Thymus (tissue), 11 donors: ENCODE results near the gene SIK1. TPM values are rescaled to one million over a fixed set of nuclear protein-coding genes. Genes with fewer than 3 reads are reported as not detected.
"Not testable (repeated sequence)": the region's sequence is repeated elsewhere in the genome, so short reads cannot be mapped to it uniquely, and the experiment has no call there.

Source experiments
- DNase-seq, 9 donors: peaks; one replicate each; pipeline ENCODE4 v3.0.0-alpha.2; 2013; ENCODE audit warnings: low spot score in 9 of 9, low read depth in 6 of 9, missing footprints in 1 of 9
- H3K27ac ChIP-seq, 2 donors: one replicate each; pipeline ENCODE4 v1.5.1; 2013; ENCODE audit warnings: control low read depth in 1 of 2, low read depth in 1 of 2, low read length in 1 of 2, mild to moderate bottlenecking in 1 of 2, moderate library complexity in 1 of 2
- H3K27me3 ChIP-seq, 2 donors: one replicate each; pipeline ENCODE4 v1.5.1; 2013; ENCODE audit warnings: low read length in 1 of 2; ENCODE audit not compliant: control insufficient read depth in 2 of 2, insufficient read depth in 1 of 2
- H3K36me3 ChIP-seq, 2 donors: one replicate each; pipeline ENCODE4 v1.5.1; 2013; ENCODE audit warnings: low read length in 1 of 2, mild to moderate bottlenecking in 1 of 2, moderate library complexity in 1 of 2; ENCODE audit not compliant: control insufficient read depth in 2 of 2, insufficient read depth in 2 of 2
- H3K4me1 ChIP-seq, 2 donors: one replicate each; pipeline ENCODE4 v1.5.1; 2013; ENCODE audit warnings: low read length in 2 of 2; ENCODE audit not compliant: control insufficient read depth in 2 of 2, insufficient read depth in 2 of 2
- H3K4me3 ChIP-seq, 2 donors: one replicate each; pipeline ENCODE4 v1.5.1; 2013; ENCODE audit warnings: low read length in 2 of 2, control low read depth in 1 of 2, mild to moderate bottlenecking in 1 of 2
- H3K9me3 ChIP-seq, 2 donors: one replicate each; pipeline ENCODE4 v1.5.1; 2013; ENCODE audit warnings: low read length in 1 of 2, mild to moderate bottlenecking in 1 of 2; ENCODE audit not compliant: control insufficient read depth in 2 of 2, insufficient read depth in 1 of 2
- WGBS: extraction: QIAGEN DNeasy Blood & Tissue Kit; methylation state at CpG from one replicate; pipeline ENCODE4 v1.1.7; 2013; 5-methylcytosine and 5-hydroxymethylcytosine counted together
- polyA plus RNA-seq: library from polyadenylated mRNA; stranded (reverse); fragments of 200-250 nt; gene quantifications from one replicate; pipeline ENCODE4 v1.2.3, GENCODE V29; 2013
- total RNA-seq: library from RNA; stranded (reverse); fragments of 120-200 nt; gene quantifications from one replicate; pipeline ENCODE4 v1.2.4, GENCODE V29; 2013
- donor health status: healthy.

The SIK1 gene
- total and polyA plus RNA-seq, 2 donors = 1.1 to 16.9 TPM

- not testable (repeated sequence) for H3K9me3 ChIP-seq, H3K4me3 ChIP-seq, H3K36me3 ChIP-seq, H3K27ac ChIP-seq, H3K27me3 ChIP-seq, DNase-seq, H3K4me1 ChIP-seq
- WGBS = 77% methylated on average over 8 of the region's 16 CpGs
These were observed 47.3 kb downstream of the SIK1 start for GRCh38 chr21:43379626-43380122.

GRCh38 chr21:43376478-43376882, 50.5 kb downstream of the SIK1 start:
- Histone ChIP-seq H3K4me3 (no peak overlapping the region), H3K4me1 (no peaks in the 10 kb centered on the region), H3K9me3 (peaks cover 0 to 7% of the 10 kb centered on the region in 2 donors), H3K27me3 (no peaks in the 10 kb centered on the region), H3K36me3 (no peaks in the 10 kb centered on the region), H3K27ac (no peak overlapping the region)
- no peak for DNase-seq
- WGBS = 98% methylated on average over 10 of the region's 10 CpGs

- H3K4me3 ChIP-seq = no peak overlapping the region
- no peaks in the 10 kb centered on the region for H3K4me1 ChIP-seq
- no peaks in the 10 kb centered on the region for H3K27me3 ChIP-seq
- no peak overlapping the region for H3K27ac ChIP-seq
- DNase-seq = no peak
- peaks cover 0 to 7% of the 10 kb centered on the region in 2 donors for H3K9me3 ChIP-seq
- WGBS = 94% methylated on average over 21 of the region's 21 CpGs
- H3K36me3 ChIP-seq = no peaks in the 10 kb centered on the region
These were observed 51.0 kb downstream of the SIK1 start for GRCh38 chr21:43375837-43376477.

GRCh38 chr21:43375006-43375836, 51.7 kb downstream of the SIK1 start:
- WGBS = 96% methylated on average over 17 of the region's 17 CpGs
- Histone ChIP-seq H3K27me3 (no peaks in the 10 kb centered on the region), H3K27ac (no peak overlapping the region), H3K9me3 (peaks cover 0 to 7% of the 10 kb centered on the region in 2 donors), H3K4me3 (no peak overlapping the region), H3K4me1 (peaks cover 0 to 7% of the 10 kb centered on the region in 2 donors), H3K36me3 (no peaks in the 10 kb centered on the region)
- no peak for DNase-seq

GRCh38 chr21:43374228-43374885, 52.6 kb downstream of the SIK1 start:
- no peak overlapping the region for H3K4me3 ChIP-seq
- WGBS = 98% methylated on average over 16 of the region's 16 CpGs
- H3K4me1 ChIP-seq = peaks cover 0 to 14% of the 10 kb centered on the region in 2 donors
- no peaks in the 10 kb centered on the region for H3K27me3 ChIP-seq
- peaks cover 0 to 7% of the 10 kb centered on the region in 2 donors for H3K9me3 ChIP-seq
- DNase-seq = no peak
- H3K27ac ChIP-seq = no peak overlapping the region
- H3K36me3 ChIP-seq = no peaks in the 10 kb centered on the region

- Histone ChIP-seq H3K27ac (no peak overlapping the region), H3K9me3 (peaks cover 0 to 7% of the 10 kb centered on the region in 2 donors), H3K4me3 (no peak overlapping the region), H3K27me3 (no peaks in the 10 kb centered on the region), H3K4me1 (peaks cover 0 to 14% of the 10 kb centered on the region in 2 donors), H3K36me3 (no peaks in the 10 kb centered on the region)
- WGBS = 95% methylated on average over 21 of the region's 21 CpGs
- no peak for DNase-seq
These were observed 53.3 kb downstream of the SIK1 start for GRCh38 chr21:43373362-43374227.

GRCh38 chr21:43372663-43373361, 54.1 kb downstream of the SIK1 start:
- no peak for DNase-seq
- Histone ChIP-seq H3K36me3 (no peaks in the 10 kb centered on the region), H3K9me3 (peaks cover 0 to 7% of the 10 kb centered on the region in 2 donors), H3K4me3 (no peak overlapping the region), H3K27ac (peak overlapping the region in 1 of 2 donors; percentile 54), H3K27me3 (no peaks in the 10 kb centered on the region), H3K4me1 (peaks cover 0 to 14% of the 10 kb centered on the region in 2 donors)
- WGBS = 95% methylated on average over 26 of the region's 26 CpGs

- no peaks in the 10 kb centered on the region for H3K36me3 ChIP-seq
- DNase-seq = no peak
- H3K9me3 ChIP-seq = peaks cover 0 to 7% of the 10 kb centered on the region in 2 donors
- WGBS = 97% methylated on average over 9 of the region's 9 CpGs
- peaks cover 0 to 14% of the 10 kb centered on the region in 2 donors for H3K4me1 ChIP-seq
- no peaks in the 10 kb centered on the region for H3K27me3 ChIP-seq
- H3K4me3 ChIP-seq = no peak overlapping the region
- H3K27ac ChIP-seq = peak overlapping the region in 1 of 2 donors; percentile 19
These were observed 55.1 kb downstream of the SIK1 start for GRCh38 chr21:43371786-43372185.
